ENCODE measurements around the gene TTYH3.

TTYH3 gene

GRCh38 chr7:2616387-2617324 lies 15.1 kb upstream of the TTYH3 start:
- no peak for DNase-seq (ENCODE audit: low read depth)

- DNase-seq (ENCODE audit: low read depth), result no peak
Measured at GRCh38 chr7:2617325-2617905, 14.4 kb upstream of the TTYH3 start.

DNA sequence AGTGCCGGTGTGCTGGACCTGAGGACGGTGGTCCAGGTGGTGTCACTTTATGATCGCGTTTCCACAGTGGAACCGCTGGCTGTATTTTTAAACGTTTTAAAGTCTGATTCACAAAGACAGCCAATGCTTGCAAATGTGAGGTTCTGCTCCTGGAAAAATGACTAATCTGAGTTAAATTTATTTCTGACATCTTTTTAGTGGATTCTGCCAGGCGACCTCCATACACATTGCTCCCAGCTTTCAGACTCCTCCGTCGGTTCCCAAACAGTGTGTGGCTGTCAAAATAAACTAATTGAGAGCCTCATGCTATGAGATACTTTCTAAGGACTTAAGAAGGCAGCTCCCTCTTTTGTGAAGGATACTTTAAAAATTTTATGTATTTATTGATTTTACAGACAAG lies 12.7 kb upstream of the TTYH3 start:
- no peak for DNase-seq (ENCODE audit: low read depth)

GRCh38 chr7:2621061-2621828 lies 10.5 kb upstream of the TTYH3 start:
- no peak for DNase-seq (ENCODE audit: low read depth)

GRCh38 chr7:2621948-2622640 lies 9.7 kb upstream of the TTYH3 start:
- DNase-seq (ENCODE audit: low read depth), result no peak

DNA sequence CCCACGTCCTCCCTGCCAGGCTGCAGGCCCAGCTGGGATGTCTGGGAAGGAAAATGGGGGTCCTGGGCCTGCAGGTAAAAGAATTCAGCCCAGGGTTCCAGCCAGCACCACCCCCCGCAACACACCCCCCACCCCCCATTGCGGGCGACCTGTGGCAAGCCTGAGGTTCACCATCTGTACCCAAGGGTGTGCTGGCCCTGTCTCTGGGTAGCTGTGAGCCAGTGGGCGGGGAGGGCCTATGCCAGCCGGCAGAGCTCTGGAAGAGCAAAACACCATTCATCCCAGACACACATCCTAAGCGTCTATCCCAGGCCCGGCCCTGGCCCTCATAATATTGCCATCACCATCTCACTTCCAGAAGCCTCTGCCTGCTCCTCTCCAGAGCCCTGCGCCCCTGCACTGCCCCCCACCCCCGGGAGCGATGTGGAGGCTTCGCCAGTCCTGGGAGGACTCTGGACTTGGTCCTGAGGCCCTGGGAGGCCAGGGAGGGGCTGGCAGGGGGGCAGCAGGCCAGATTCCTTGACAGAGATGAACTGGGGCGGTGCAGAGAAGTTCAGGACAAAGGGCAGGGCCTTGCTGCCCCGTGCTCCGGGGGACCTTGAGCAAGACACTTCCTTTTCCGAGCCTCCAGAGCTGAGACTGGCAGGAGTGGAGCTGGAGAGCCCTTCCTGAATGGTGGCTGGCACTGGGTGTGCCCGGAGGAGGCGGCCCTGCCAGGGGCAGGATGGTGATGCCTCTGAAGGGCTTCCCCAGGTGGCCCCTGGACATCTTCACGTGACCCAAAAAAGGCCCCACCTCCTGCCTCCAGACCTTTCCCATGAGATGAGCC lies 8.7 kb upstream of the TTYH3 start:
- DNase-seq (ENCODE audit: low read depth), result no peak

DNA sequence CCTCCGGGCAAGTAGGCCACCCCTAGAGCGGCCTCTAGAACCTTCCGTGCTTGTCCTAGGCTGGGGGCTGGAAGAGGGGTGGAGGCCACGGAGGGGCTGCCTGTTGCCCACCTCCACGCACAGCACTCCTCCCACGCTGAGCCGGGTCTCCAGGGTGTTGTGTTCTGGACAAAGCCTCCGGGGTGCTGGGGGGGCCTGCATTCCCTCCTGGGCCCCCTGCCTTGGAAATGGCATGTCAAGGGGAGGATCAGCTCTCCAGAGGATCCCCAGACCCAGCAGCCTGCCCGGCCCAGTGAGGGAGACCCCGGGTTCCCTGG lies 8.1 kb upstream of the TTYH3 start:
- no peak for DNase-seq (ENCODE audit: low read depth)

DNA sequence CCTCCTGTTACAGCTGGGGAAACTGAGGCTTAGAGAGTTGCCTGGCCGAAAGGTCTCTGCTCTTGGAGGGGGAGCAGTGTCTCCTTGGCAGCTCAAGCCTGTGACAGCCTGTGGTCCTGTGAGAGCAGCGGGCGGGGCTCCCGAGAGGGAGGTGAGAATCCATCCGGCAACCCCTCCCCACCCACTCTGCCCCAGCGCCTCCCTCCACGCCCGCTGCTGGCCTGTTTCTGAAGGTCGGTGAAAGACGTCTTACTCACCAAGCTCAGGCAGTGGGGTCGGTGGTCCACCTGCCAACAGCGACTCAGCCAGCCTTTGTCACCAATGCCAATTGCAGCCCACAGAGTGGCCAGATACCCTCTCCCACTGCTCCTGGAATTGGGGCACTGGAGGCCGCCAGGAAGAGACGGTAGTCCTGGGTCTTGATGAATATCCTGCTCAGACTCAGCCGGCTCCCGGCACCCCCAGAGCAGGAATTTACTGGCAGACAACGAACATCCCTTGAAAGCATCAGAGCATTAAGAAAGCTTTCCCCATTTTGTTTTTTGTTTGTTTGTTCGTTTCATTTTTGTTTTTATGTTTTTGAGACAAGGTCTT lies 7.4 kb upstream of the TTYH3 start:
- DNase-seq (ENCODE audit: low read depth), result no peak

DNA sequence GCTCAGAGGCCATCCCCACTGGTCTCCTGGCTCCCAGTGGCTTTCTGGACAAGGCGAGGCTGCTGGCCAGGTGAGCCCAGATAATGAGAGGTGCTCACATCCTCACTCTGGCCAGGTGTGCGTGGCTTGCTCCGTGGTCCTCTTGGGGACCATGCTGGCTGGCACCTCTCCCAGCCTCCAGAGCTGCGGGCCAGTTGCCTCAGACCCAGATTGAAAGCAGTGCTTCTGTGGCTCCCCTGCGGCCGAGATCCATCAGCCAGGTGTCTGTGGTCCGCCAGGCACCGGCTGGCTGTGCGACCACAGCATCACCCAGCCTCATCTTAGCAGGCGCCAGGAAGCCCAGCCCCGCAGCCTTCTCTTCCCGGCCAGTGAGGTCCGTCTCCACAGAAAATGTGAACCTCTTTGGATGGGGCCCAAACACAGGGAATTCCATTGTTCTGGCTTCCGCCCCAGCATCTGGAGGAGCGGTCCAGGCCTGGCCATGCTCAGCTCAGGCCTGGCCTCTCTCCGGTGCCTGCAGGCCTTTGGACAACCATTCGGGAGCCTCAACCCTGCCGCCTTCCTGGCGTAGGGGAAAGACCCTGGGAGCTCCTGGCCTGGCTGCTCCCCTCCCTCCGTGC lies 5.2 kb upstream of the TTYH3 start:
- no peak for DNase-seq (ENCODE audit: low read depth)

DNA sequence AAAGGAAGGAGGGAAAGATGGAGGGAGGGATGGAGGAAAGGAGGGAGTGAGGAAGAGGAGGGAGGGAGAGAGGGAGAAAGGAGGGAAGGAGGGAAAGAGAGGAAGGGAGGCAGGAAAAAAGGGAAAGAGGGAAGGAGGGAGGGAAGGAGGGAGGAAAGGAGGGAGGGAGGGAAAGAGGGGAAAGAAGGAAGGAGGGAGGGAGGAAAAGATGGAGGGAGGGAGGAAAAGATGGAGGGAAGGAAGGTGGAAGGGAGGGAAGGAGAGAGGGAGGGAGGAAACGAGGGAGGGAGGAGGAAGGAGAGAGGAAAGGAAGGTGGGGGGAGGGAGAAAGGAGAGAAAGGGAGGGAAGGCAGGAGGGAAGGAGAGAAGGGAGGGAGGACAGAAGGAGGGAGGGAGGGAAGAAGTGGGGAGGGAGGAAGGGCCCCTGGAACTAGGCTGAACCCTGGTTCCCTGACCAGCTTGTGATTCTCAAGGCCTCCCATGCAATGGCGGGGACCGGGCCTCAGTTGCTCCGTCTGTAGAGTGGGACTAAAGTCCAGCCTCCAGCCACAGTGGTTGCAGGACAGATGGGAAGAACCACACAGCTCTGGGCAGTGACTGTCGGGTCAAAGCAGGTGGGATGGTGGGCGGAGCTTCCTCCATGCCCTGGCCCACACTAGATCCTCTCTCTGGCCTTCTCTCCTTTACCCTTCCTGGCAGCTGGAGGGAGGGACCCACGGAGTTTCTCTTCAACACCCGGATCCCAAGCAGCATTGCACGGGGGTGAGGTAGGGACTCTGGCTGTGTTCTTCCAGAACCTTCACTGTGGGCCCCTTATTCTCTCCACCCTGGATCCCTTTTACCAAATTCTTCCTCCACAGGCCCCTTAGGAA lies 4.3 kb upstream of the TTYH3 start:
- no peak for DNase-seq (ENCODE audit: low read depth)

GRCh38 chr7:2628130-2628482 lies 3.7 kb upstream of the TTYH3 start:
- DNase-seq (ENCODE audit: low read depth), result no peak

DNA sequence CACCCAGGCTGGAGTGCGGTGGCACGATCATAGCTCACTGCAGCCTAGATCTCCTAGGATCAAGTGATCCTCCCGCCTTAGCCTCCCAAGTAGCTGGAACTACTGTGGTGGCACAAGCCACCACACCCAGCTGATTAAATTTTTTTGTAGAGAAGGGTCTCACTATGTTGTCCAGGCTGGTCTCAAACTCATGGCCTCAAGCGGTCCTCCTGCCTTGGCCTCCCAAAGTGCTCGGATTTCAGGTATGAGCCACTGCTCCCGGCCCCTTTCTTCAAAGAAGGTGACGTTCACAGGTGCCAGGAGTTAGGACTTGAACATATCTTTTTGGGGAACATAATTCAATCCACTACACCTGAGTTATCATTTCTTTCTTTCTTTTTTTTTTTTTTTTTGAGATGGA lies 2.9 kb upstream of the TTYH3 start:
- no peak for DNase-seq (ENCODE audit: low read depth)

- no peak for DNase-seq (ENCODE audit: low read depth)
Measured at GRCh38 chr7:2629746-2630681, 1.8 kb upstream of the TTYH3 start.

DNA sequence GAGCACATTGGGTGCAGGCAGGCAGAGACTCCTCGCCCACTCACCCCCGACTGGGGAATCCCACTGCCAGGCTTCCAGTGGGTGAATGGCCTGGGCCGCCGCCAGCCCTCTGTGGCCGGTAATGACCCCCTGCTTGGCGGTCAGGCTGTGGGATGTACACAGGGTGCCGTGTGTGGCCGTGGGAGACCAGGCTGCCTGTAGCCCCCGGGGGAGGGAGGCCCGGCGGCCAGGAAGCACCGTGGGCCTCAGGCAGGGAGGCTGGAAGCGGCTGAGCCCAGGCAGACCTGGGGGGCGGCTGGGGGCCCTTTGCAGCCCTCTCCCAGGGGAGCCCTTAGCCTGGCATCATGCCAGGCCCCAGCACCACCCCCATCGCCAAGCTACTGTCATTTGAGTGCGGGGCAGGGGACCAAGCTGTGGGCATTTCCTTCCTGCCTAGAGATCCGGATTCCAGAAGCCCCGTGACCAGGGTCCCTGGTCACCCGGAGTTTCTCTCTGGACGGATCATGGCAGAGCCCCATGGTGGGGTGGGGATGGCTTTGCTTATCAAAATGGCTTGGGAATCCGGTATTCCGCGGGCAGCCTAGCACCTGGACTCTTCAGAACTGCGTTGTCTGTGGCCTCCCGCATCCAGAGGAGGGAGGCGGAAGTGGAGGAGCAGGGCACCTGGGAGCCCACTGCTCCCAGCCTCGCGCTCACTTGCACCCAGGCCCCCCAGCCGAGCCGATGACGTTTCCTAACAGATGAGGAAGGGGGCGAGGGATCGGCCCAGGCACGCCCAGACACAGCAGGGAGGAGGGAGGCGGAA lies 1.1 kb downstream of the TTYH3 start:
- no peak for DNase-seq (ENCODE audit: low read depth)

- no peak for DNase-seq (ENCODE audit: low read depth)
Measured at GRCh38 chr7:2633538-2634266, 1.9 kb downstream of the TTYH3 start.

DNA sequence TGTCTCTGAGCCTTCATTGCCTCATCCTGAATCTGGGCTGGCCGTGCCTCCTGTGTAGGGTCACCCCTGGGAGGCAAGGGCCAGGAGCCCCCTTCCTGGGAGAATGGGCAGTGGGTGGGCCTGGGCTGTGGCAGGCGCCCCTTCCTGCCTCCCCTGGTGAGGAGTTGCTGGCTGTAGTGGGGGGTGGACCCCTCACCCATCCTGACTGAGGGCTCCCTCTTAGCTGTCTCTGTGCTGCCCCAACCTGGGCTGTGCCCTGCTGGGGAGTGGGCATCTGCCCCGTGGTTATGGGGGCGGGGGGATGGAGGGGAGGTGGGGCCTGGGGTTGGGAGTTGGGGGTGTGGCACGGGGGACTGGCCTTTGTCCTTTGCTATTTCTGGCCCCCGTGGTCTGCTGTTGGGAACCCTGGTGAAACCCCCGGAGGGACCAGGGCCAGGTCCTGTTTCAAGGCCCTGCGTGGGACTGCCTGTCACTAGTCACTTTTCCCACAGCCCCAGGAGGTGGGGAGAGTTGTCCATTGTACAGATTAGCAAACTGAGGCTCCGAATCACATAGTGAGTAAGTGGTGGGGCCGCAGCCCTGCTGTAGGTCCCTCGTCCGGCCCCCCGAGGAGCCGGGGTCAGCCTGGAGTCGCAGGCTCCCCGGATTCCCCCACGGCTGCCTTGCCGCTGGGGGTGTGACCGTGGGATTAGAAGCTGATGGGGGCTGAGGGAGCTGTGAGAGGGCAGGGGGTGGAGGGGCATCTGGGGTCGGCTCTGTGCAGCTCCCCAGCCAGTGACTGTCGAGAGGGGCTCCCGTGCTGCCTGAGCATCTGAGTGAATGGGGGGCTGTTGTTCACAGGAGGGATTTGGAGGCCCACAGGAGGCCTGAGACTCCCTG lies 2.7 kb downstream of the TTYH3 start:
- no peak for DNase-seq (ENCODE audit: low read depth)

Measured in stimulated activated CD8-positive, alpha-beta memory T cell treated with anti-CD3 and anti-CD28 coated beads, Interleukin-7, amount 100 ng/mL, for 24 hours (primary cell).